ENCODE measurements around the gene SORCS3. TPM values are rescaled to one million over a fixed set of nuclear protein-coding genes. Genes with fewer than 3 reads are reported as not detected.

The SORCS3 gene
- total RNA-seq, 3 donors from 2014 or later (not counting 1 experiment from before 2014, with no cell fraction given): 0.05 to 0.09 TPM; not detected in 1

- Histone ChIP-seq H3K4me1 (ENCODE audit: control insufficient read depth, insufficient read depth, low read length) (no peaks in the 10 kb centered on the region), H3K4me3 (ENCODE audit: low read length) (no peak overlapping the region), H3K27ac (ENCODE audit: low read length) (no peak overlapping the region), H3K9me3 (ENCODE audit: control insufficient read depth, insufficient read depth, low read length) (no peaks in the 10 kb centered on the region), H3K27me3 (ENCODE audit: control insufficient read depth, insufficient read depth, low read length) (no peaks in the 10 kb centered on the region), H3K36me3 (ENCODE audit: control insufficient read depth, insufficient read depth, low read length) (no peaks in the 10 kb centered on the region)
- ATAC-seq (no peak), DNase-seq (no peak)
- Mint-ChIP-seq H3K4me1 (no peaks in the 10 kb centered on the region), H3K9me3 (peaks cover 2 to 3% of the 10 kb centered on the region in 2 donors), H3K27ac (no peak overlapping the region), H3K4me3 (no peak overlapping the region), H3K27me3 (ENCODE audit: low read depth in 2 of 2) (peaks cover 0 to 1% of the 10 kb centered on the region in 2 donors), H3K36me3 (no peaks in the 10 kb centered on the region)
- intact Hi-C loops (cut with micrococcal nuclease): no loop called here
- 69% methylated on average over 3 of the region's 3 CpGs for WGBS (ENCODE audit: insufficient coverage)
- no peak for TF ChIP-seq CTCF (IDR thresholded peaks at IDR 0.05)
Measured at GRCh38 chr10:104910712-104911111, 269.6 kb downstream of the SORCS3 start.

DNA sequence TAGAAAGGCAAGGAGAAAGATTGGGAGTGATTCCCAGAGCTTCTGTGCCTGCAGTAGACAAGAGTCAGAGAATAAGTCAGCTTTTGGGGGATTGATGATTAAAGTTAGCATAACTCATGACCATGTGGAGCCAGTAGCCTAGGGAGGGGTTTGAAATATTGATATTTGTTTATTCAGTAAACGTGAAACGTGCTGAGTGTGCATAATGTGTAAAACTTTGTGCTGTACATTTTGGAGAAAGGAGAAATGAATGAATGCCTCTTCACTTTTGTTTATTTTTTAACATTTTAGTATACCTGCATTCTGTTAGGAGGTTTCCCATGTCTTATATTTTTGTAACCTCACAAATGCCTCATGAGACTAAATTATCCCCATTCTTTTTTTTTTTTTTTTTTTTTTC is 272.3 kb downstream of the SORCS3 start:
- Histone ChIP-seq H3K9me3 (ENCODE audit: control insufficient read depth, insufficient read depth, low read length) (no peaks in the 10 kb centered on the region), H3K4me3 (ENCODE audit: low read length) (no peak overlapping the region), H3K27me3 (ENCODE audit: control insufficient read depth, insufficient read depth, low read length) (no peaks in the 10 kb centered on the region), H3K4me1 (ENCODE audit: control insufficient read depth, insufficient read depth, low read length) (no peaks in the 10 kb centered on the region), H3K27ac (ENCODE audit: low read length) (no peak overlapping the region), H3K36me3 (ENCODE audit: control insufficient read depth, insufficient read depth, low read length) (no peaks in the 10 kb centered on the region)
- intact Hi-C loops (cut with micrococcal nuclease): no loop called here
- no peak for ATAC-seq
- no peak overlapping the region for H3K4me3 Mint-ChIP-seq
- DNase-seq: no peak
- no peaks in the 10 kb centered on the region for H3K36me3 Mint-ChIP-seq
- TF ChIP-seq CTCF (IDR thresholded peaks at IDR 0.05): no peak
- no peaks in the 10 kb centered on the region for H3K27me3 Mint-ChIP-seq (ENCODE audit: low read depth in 2 of 2)
- H3K4me1 Mint-ChIP-seq: no peaks in the 10 kb centered on the region
- no peak overlapping the region for H3K27ac Mint-ChIP-seq
- WGBS (ENCODE audit: insufficient coverage): 100% methylated on average over 2 of the region's 2 CpGs
- peaks cover 2 to 3% of the 10 kb centered on the region in 2 donors for H3K9me3 Mint-ChIP-seq

DNA sequence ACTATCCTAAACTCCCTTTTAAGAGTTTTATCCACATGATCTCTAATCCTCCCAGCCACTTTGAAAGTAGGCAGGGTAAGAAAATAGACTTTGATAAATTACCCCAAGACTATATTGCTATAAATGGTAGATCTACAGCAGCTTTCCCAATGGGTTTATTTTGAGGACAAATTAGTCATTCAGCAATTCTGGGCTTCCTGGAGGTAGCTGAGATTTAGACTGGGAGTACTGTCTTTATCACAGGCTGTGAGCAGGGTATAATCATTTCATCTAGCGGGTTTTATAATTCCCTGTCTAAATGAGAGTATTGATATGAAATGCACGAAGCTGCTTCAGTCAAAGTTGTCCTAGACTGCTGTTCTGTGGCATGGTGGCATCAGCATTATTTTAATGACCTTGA is 279.4 kb downstream of the SORCS3 start:
- Mint-ChIP-seq H3K4me1 (no peaks in the 10 kb centered on the region), H3K36me3 (no peaks in the 10 kb centered on the region), H3K9me3 (no peaks in the 10 kb centered on the region), H3K27me3 (ENCODE audit: low read depth in 2 of 2) (no peaks in the 10 kb centered on the region), H3K4me3 (no peak overlapping the region), H3K27ac (no peak overlapping the region)
- Histone ChIP-seq H3K4me1 (ENCODE audit: control insufficient read depth, insufficient read depth, low read length) (no peaks in the 10 kb centered on the region), H3K9me3 (ENCODE audit: control insufficient read depth, insufficient read depth, low read length) (no peaks in the 10 kb centered on the region), H3K27ac (ENCODE audit: low read length) (no peak overlapping the region), H3K27me3 (ENCODE audit: control insufficient read depth, insufficient read depth, low read length) (no peaks in the 10 kb centered on the region), H3K4me3 (ENCODE audit: low read length) (no peak overlapping the region), H3K36me3 (ENCODE audit: control insufficient read depth, insufficient read depth, low read length) (no peaks in the 10 kb centered on the region)
- TF ChIP-seq CTCF (IDR thresholded peaks at IDR 0.05): no peak
- WGBS (ENCODE audit: insufficient coverage): 85% methylated on average over 2 of the region's 2 CpGs
- DNase-seq (no peak), ATAC-seq (no peak)
- intact Hi-C loops (cut with micrococcal nuclease): no loop called here

- H3K36me3 ChIP-seq (ENCODE audit: control insufficient read depth, insufficient read depth, low read length): no peaks in the 10 kb centered on the region
- no peak for ATAC-seq
- H3K36me3 Mint-ChIP-seq: no peaks in the 10 kb centered on the region
- no peak for TF ChIP-seq CTCF (IDR thresholded peaks at IDR 0.05)
- H3K4me3 Mint-ChIP-seq: no peak overlapping the region
- no peaks in the 10 kb centered on the region for H3K9me3 ChIP-seq (ENCODE audit: control insufficient read depth, insufficient read depth, low read length)
- H3K27me3 ChIP-seq (ENCODE audit: control insufficient read depth, insufficient read depth, low read length): no peaks in the 10 kb centered on the region
- no peak overlapping the region for H3K27ac Mint-ChIP-seq
- intact Hi-C loops (cut with micrococcal nuclease): no loop called here
- H3K4me1 Mint-ChIP-seq: no peaks in the 10 kb centered on the region
- H3K9me3 Mint-ChIP-seq: no peaks in the 10 kb centered on the region
- H3K4me1 ChIP-seq (ENCODE audit: control insufficient read depth, insufficient read depth, low read length): no peaks in the 10 kb centered on the region
- H3K27ac ChIP-seq (ENCODE audit: low read length): no peak overlapping the region
- H3K27me3 Mint-ChIP-seq (ENCODE audit: low read depth in 2 of 2): no peaks in the 10 kb centered on the region
- no peak overlapping the region for H3K4me3 ChIP-seq (ENCODE audit: low read length)
- no peak for DNase-seq
- 83% methylated on average over 4 of the region's 5 CpGs for WGBS (ENCODE audit: insufficient coverage)
Measured at GRCh38 chr10:104921763-104922162, 280.7 kb downstream of the SORCS3 start.

All from natural killer cell (primary cell).